ENCODE measurements around the gene BOD1L2.

The BOD1L2 gene

DNA sequence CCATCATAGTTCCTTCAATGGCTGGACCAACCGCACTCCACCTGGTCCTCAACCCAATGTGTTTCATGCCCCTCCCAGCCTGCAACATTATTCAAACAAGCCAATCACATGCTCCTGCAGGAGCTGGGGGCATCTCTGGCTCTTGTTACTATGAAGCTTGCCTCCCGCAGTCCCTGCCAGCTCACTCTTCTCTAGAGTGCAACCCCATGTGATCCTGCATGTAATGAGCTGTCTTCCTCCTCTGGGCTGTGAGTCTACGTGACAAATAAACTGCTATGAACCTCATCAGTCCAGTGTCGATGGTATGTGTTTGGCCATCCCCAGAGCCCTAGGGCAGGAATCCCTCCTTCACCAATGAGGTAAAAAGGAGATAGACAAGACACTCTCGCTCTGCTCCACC lies 15.8 kb upstream of the BOD1L2 start:
- no peak overlapping the region for H3K4me2 ChIP-seq (ENCODE audit: low read depth, low read length, poor library complexity, severe bottlenecking)
- no peaks in the 10 kb centered on the region for H4K20me1 ChIP-seq (ENCODE audit: insufficient read depth, low read length, poor library complexity, severe bottlenecking)
- H3F3A ChIP-seq (ENCODE audit: low read depth): no peaks in the 10 kb centered on the region
- no peaks in the 10 kb centered on the region for H3K9me2 ChIP-seq (replicated peaks; ENCODE audit: low read depth, low read length)
- no peak overlapping the region for H2AFZ ChIP-seq (ENCODE audit: low read length)
- no peak overlapping the region for H3K4me3 ChIP-seq (ENCODE audit: low read length, poor library complexity, severe bottlenecking)
- no peak overlapping the region for H3K9ac ChIP-seq (ENCODE audit: low read depth, low read length, poor library complexity, severe bottlenecking)
- H3K27me3 ChIP-seq (ENCODE audit: insufficient read depth, low read length, poor library complexity, severe bottlenecking): no peaks in the 10 kb centered on the region
- no peaks in the 10 kb centered on the region for H3K79me2 ChIP-seq (ENCODE audit: insufficient read depth, low read length)
- TF ChIP-seq, protein P1, sequence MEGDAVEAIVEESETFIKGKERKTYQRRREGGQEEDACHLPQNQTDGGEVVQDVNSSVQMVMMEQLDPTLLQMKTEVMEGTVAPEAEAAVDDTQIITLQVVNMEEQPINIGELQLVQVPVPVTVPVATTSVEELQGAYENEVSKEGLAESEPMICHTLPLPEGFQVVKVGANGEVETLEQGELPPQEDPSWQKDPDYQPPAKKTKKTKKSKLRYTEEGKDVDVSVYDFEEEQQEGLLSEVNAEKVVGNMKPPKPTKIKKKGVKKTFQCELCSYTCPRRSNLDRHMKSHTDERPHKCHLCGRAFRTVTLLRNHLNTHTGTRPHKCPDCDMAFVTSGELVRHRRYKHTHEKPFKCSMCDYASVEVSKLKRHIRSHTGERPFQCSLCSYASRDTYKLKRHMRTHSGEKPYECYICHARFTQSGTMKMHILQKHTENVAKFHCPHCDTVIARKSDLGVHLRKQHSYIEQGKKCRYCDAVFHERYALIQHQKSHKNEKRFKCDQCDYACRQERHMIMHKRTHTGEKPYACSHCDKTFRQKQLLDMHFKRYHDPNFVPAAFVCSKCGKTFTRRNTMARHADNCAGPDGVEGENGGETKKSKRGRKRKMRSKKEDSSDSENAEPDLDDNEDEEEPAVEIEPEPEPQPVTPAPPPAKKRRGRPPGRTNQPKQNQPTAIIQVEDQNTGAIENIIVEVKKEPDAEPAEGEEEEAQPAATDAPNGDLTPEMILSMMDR (conservative IDR thresholded peaks at IDR 0.05; ENCODE audit: low read length): no peak
- no peak for TF ChIP-seq EZH2phosphoT487 (IDR thresholded peaks at IDR 0.05; ENCODE audit: borderline replicate concordance)
- no peaks in the 10 kb centered on the region for H3K36me3 ChIP-seq (ENCODE audit: insufficient read depth, low read length)
- H3K9me3 ChIP-seq (ENCODE audit: insufficient read depth, low read depth, low read length): no peaks in the 10 kb centered on the region
- H3K4me1 ChIP-seq (ENCODE audit: insufficient read depth, low read length, poor library complexity, severe bottlenecking): no peaks in the 10 kb centered on the region

DNA sequence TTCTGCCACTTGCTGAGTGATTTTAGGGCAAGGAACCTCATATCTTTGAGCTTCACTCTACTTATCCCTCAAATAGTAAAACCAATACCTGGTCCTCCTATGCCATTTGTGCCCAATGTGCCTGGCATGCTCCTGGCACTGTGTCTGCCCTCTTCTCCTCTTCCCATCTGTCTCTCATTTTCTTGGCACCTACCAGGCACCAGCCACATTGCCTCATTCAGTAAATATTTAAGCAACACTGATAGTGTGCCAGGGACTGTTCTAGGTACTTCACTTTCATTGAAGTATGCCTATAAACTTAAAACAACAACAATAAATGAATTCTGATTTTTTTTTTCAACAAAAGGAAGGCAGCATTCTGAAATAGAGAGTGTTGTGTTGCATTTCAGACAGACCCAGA lies 15.1 kb upstream of the BOD1L2 start:
- Histone ChIP-seq H3F3A (ENCODE audit: low read depth) (no peaks in the 10 kb centered on the region), H3K27me3 (ENCODE audit: insufficient read depth, low read length, poor library complexity, severe bottlenecking) (no peaks in the 10 kb centered on the region), H3K4me1 (ENCODE audit: insufficient read depth, low read length, poor library complexity, severe bottlenecking) (no peaks in the 10 kb centered on the region), H2AFZ (ENCODE audit: low read length) (no peak overlapping the region), H3K4me3 (ENCODE audit: low read length, poor library complexity, severe bottlenecking) (no peak overlapping the region), H3K4me2 (ENCODE audit: low read depth, low read length, poor library complexity, severe bottlenecking) (no peak overlapping the region), H3K9me3 (ENCODE audit: insufficient read depth, low read depth, low read length) (no peaks in the 10 kb centered on the region), H3K79me2 (ENCODE audit: insufficient read depth, low read length) (no peaks in the 10 kb centered on the region), H3K36me3 (ENCODE audit: insufficient read depth, low read length) (no peaks in the 10 kb centered on the region), H4K20me1 (ENCODE audit: insufficient read depth, low read length, poor library complexity, severe bottlenecking) (no peaks in the 10 kb centered on the region), H3K9ac (ENCODE audit: low read depth, low read length, poor library complexity, severe bottlenecking) (no peak overlapping the region), H3K9me2 (replicated peaks; ENCODE audit: low read depth, low read length) (no peaks in the 10 kb centered on the region)
- TF ChIP-seq, protein P1 (conservative IDR thresholded peaks at IDR 0.05; ENCODE audit: low read length): no peak
- no peak for TF ChIP-seq EZH2phosphoT487 (IDR thresholded peaks at IDR 0.05; ENCODE audit: borderline replicate concordance)

DNA sequence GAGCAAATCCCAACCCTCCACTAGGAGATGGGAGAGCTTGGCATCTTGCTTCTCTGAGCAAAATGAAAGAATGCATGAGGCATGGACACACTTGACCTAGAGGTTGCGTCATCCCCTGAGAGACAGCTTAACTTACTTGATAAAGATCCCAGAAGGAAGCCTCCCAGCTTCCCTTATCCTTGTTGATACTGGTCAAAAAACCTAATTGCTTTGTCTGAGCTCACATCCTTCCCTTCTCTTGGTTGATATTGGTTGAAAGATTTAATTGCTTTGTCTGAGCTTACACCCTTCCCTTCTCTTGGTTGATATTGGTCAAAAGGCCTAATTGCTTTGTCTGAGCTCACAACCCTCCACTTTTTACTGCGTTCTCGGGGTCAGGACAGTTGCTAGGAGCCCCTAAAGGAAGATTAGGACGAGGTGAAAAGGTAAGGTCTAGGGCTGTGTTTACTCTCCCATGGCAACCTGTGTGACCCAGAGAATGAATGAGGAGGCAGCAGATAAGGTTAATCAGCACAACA lies 12.2 kb upstream of the BOD1L2 start:
- no peak overlapping the region for H3K9ac ChIP-seq (ENCODE audit: low read depth, low read length, poor library complexity, severe bottlenecking)
- no peaks in the 10 kb centered on the region for H3F3A ChIP-seq (ENCODE audit: low read depth)
- H3K9me2 ChIP-seq (replicated peaks; ENCODE audit: low read depth, low read length): no peaks in the 10 kb centered on the region
- H3K27me3 ChIP-seq (ENCODE audit: insufficient read depth, low read length, poor library complexity, severe bottlenecking): no peaks in the 10 kb centered on the region
- no peaks in the 10 kb centered on the region for H3K79me2 ChIP-seq (ENCODE audit: insufficient read depth, low read length)
- H3K4me2 ChIP-seq (ENCODE audit: low read depth, low read length, poor library complexity, severe bottlenecking): no peak overlapping the region
- H3K9me3 ChIP-seq (ENCODE audit: insufficient read depth, low read depth, low read length): no peaks in the 10 kb centered on the region
- no peak overlapping the region for H3K4me3 ChIP-seq (ENCODE audit: low read length, poor library complexity, severe bottlenecking)
- H3K36me3 ChIP-seq (ENCODE audit: insufficient read depth, low read length): no peaks in the 10 kb centered on the region
- no peaks in the 10 kb centered on the region for H4K20me1 ChIP-seq (ENCODE audit: insufficient read depth, low read length, poor library complexity, severe bottlenecking)
- H2AFZ ChIP-seq (ENCODE audit: low read length): no peak overlapping the region
- H3K4me1 ChIP-seq (ENCODE audit: insufficient read depth, low read length, poor library complexity, severe bottlenecking): no peaks in the 10 kb centered on the region
- TF ChIP-seq, protein P1 (conservative IDR thresholded peaks at IDR 0.05; ENCODE audit: low read length): no peak
- TF ChIP-seq EZH2phosphoT487 (IDR thresholded peaks at IDR 0.05; ENCODE audit: borderline replicate concordance): no peak

Data from Loucy (cell line).